NT2/D1 (cell line): ENCODE data around the gene NPC2.

Experiments used
- DNase-seq: peaks from one replicate; pipeline ENCODE4 v3.0.0-alpha.2; 2011; ENCODE audit warnings: low read depth, low spot score
- H3K27me3 ChIP-seq: 2 replicates; pipeline ENCODE4 v1.6.0; 2011; ENCODE audit warnings: mild to moderate bottlenecking; ENCODE audit not compliant: insufficient read length, insufficient read depth
- H3K36me3 ChIP-seq: 2 replicates; pipeline ENCODE4 v1.6.1; 2011; ENCODE audit warnings: mild to moderate bottlenecking, low read length, mixed read lengths; ENCODE audit not compliant: insufficient read depth, insufficient read length
- H3K4me1 ChIP-seq: 2 replicates; pipeline ENCODE4 v1.5.1; 2011; ENCODE audit not compliant: insufficient read depth, insufficient read length
- H3K4me3 ChIP-seq: 2 replicates; pipeline ENCODE4 v1.5.1; 2011; ENCODE audit warnings: low read depth; ENCODE audit not compliant: insufficient read length
- H3K9ac ChIP-seq: 2 replicates; pipeline ENCODE4 v1.6.0; 2011; ENCODE audit warnings: low read depth; ENCODE audit not compliant: insufficient read length
- H3K9me3 ChIP-seq: 2 replicates; pipeline ENCODE4 v1.5.1; 2011; ENCODE audit warnings: mild to moderate bottlenecking, low read length; ENCODE audit not compliant: insufficient read depth
- SUZ12 ChIP-seq: IDR thresholded peaks from 2 replicates; pipeline ENCODE4 v1.6.1; 2011; ENCODE audit not compliant: insufficient read length, insufficient read depth; ENCODE audit errors: extremely low read depth
- YY1 ChIP-seq: IDR thresholded peaks from 2 replicates; pipeline ENCODE4 v1.6.1; 2011; ENCODE audit not compliant: insufficient read length, insufficient read depth
- ZNF274 ChIP-seq: IDR thresholded peaks from 2 replicates; pipeline ENCODE4 v1.6.1; 2011; ENCODE audit warnings: mild to moderate bottlenecking, low read depth, low read length

The NPC2 gene

GRCh38 chr14:74526854-74527585, 33.9 kb upstream of the NPC2 start:
- H3K27me3 ChIP-seq, result no peaks in the 10 kb centered on the region
- H3K9me3 ChIP-seq, result no peaks in the 10 kb centered on the region
- H3K4me1 ChIP-seq, result peaks cover 5% of the 10 kb centered on the region
- no peak overlapping the region for H3K4me3 ChIP-seq
- TF ChIP-seq YY1 (no peak), SUZ12 (no peak), ZNF274 (no peak)
- no peaks in the 10 kb centered on the region for H3K36me3 ChIP-seq
- no peak overlapping the region for H3K9ac ChIP-seq
- no peak for DNase-seq

GRCh38 chr14:74525361-74525851, 32.3 kb upstream of the NPC2 start:
- no peak for TF ChIP-seq SUZ12
- TF ChIP-seq YY1, result no peak
- TF ChIP-seq ZNF274, result no peak
- no peaks in the 10 kb centered on the region for H3K9me3 ChIP-seq

GRCh38 chr14:74524812-74525135, 31.7 kb upstream of the NPC2 start:
- Histone ChIP-seq H3K4me1 (peaks cover 5% of the 10 kb centered on the region), H3K27me3 (no peaks in the 10 kb centered on the region), H3K4me3 (no peak overlapping the region), H3K36me3 (peaks cover 5% of the 10 kb centered on the region), H3K9ac (no peak overlapping the region), H3K9me3 (no peaks in the 10 kb centered on the region)
- DNase-seq, result no peak
- no peak for TF ChIP-seq ZNF274
- TF ChIP-seq SUZ12, result no peak
- no peak for TF ChIP-seq YY1

More at GRCh38 chr14:74525361-74525851, 32.3 kb upstream of the NPC2 start:
- DNase-seq, result no peak
- H3K4me3 ChIP-seq, result no peak overlapping the region
- no peak overlapping the region for H3K9ac ChIP-seq
- H3K4me1 ChIP-seq, result peaks cover 5% of the 10 kb centered on the region
- no peaks in the 10 kb centered on the region for H3K27me3 ChIP-seq
- H3K36me3 ChIP-seq, result peaks cover 5% of the 10 kb centered on the region

GRCh38 chr14:74524076-74524811, 31.1 kb upstream of the NPC2 start:
- Histone ChIP-seq H3K9ac (no peak overlapping the region), H3K4me1 (peaks cover 5% of the 10 kb centered on the region), H3K4me3 (no peak overlapping the region), H3K27me3 (no peaks in the 10 kb centered on the region), H3K9me3 (no peaks in the 10 kb centered on the region), H3K36me3 (peaks cover 5% of the 10 kb centered on the region)
- TF ChIP-seq ZNF274 (no peak), SUZ12 (no peak), YY1 (no peak)
- DNase-seq, result no peak

- Histone ChIP-seq H3K9me3 (no peaks in the 10 kb centered on the region), H3K4me1 (peaks cover 5% of the 10 kb centered on the region), H3K36me3 (peaks cover 5% of the 10 kb centered on the region), H3K9ac (no peak overlapping the region), H3K27me3 (no peaks in the 10 kb centered on the region), H3K4me3 (no peak overlapping the region)
- TF ChIP-seq YY1, result no peak
- TF ChIP-seq SUZ12, result no peak
- no peak for TF ChIP-seq ZNF274
- no peak for DNase-seq
Observed at GRCh38 chr14:74522740-74523139, 29.6 kb upstream of the NPC2 start.

- TF ChIP-seq YY1 (no peak), SUZ12 (no peak), ZNF274 (no peak)
- DNase-seq, result no peak
- Histone ChIP-seq H3K4me3 (no peak overlapping the region), H3K9me3 (no peaks in the 10 kb centered on the region), H3K9ac (no peak overlapping the region), H3K27me3 (no peaks in the 10 kb centered on the region), H3K4me1 (peaks cover 2% of the 10 kb centered on the region), H3K36me3 (peaks cover 5% of the 10 kb centered on the region)
Observed at GRCh38 chr14:74521756-74522155, 28.7 kb upstream of the NPC2 start.

GRCh38 chr14:74519316-74520074, 26.4 kb upstream of the NPC2 start:
- H3K9ac ChIP-seq, result no peak overlapping the region
- peaks cover 5% of the 10 kb centered on the region for H3K4me1 ChIP-seq
- TF ChIP-seq ZNF274 (no peak), SUZ12 (no peak), YY1 (no peak)
- DNase-seq, result no peak
- no peak overlapping the region for H3K4me3 ChIP-seq
- H3K36me3 ChIP-seq, result peaks cover 5% of the 10 kb centered on the region
- no peaks in the 10 kb centered on the region for H3K27me3 ChIP-seq
- no peaks in the 10 kb centered on the region for H3K9me3 ChIP-seq
